ENCODE results near the gene CEACAM21. TPM values are rescaled to one million over a fixed set of nuclear protein-coding genes. Genes with fewer than 3 reads are reported as not detected.

Gene CEACAM21
- total RNA-seq, 1 experiment from 2014 or later, result 0.25 TPM

- no peak for TF ChIP-seq MAX (IDR thresholded peaks at IDR 0.05)
- no peak for TF ChIP-seq SRF (IDR thresholded peaks at IDR 0.05; ENCODE audit: low read depth)
- no peak for TF ChIP-seq ZFX (IDR thresholded peaks at IDR 0.05)
- no peak for TF ChIP-seq EGR1 (IDR thresholded peaks at IDR 0.05; ENCODE audit: low read depth)
These were observed 10.6 kb upstream of the CEACAM21 start (continued) for GRCh38 chr19:41565379-41565720.

DNA sequence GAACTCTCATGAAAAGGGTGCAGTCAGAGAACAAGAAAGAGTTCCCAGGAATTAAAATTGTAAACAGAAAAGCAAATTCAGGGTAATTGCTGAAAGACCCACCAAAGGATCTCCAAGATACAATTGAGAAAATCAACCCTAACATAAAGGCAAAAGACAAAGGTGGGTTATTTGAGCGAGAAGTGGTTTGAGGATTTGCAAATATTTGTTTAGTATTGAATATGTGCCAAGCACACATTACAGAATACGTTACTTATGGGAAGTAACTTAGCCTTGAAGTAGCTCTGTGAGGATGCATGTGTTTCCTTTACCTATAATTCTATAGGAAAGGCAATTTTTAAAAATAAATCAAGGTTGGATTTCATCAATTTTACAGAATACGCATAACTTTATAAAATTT, 10.0 kb upstream of the CEACAM21 start:
- ChIA-PET CTCF (interaction anchor here (1.4 to 1.6 kb wide), 2 partner anchors 117 to 127 kb away, joined by 4 to 9 read pairs; partner anchors contain the start of gene DMAC2), POLR2A (interaction anchor here (0.5 to 0.7 kb wide), 3 partner anchors 126 to 303 kb away, joined by 3 to 4 read pairs (median 3); partner anchors contain the start of gene DMAC2), RAD21 (ENCODE audit: low non-redundant PET in 1 of 2, low total read pairs in 2 of 2, uncharacterized antibody in 2 of 2, unreplicated experiment in 2 of 2) (no interaction called here)
- no peak for DNase-seq (ENCODE audit: low read depth, low spot score)
- no peak for ATAC-seq
- intact Hi-C loops (cut with micrococcal nuclease), result no loop called here
- Histone ChIP-seq H3K4me2 (ENCODE audit: low read length) (no peak overlapping the region), H2AFZ (ENCODE audit: low read depth, low read length, poor library complexity, severe bottlenecking) (no peak overlapping the region), H3K9me2 (ENCODE audit: insufficient read depth) (no peaks in the 10 kb centered on the region), H3K27me3 (ENCODE audit: insufficient read depth, low read length) (peaks cover 28% of the 10 kb centered on the region), H4K20me1 (ENCODE audit: insufficient read depth) (no peaks in the 10 kb centered on the region), H3K27ac (ENCODE audit: low read depth, low read length) (no peak overlapping the region), H3K36me3 (ENCODE audit: control insufficient read depth in 1 of 2, insufficient read depth in 2 of 2, low read length in 2 of 2) (no peaks in the 10 kb centered on the region), H3K79me2 (ENCODE audit: insufficient read depth, low read length) (no peaks in the 10 kb centered on the region), H3K9me3 (ENCODE audit: control insufficient read depth in 1 of 2, insufficient read depth in 1 of 2, low read depth in 1 of 2, low read length in 2 of 2) (no peaks in the 10 kb centered on the region), H3K4me3 (replicated peaks in 1 of 2; ENCODE audit: low read depth in 1 of 2, low read length in 2 of 2) (no peak overlapping the region), H3K4me1 (ENCODE audit: control insufficient read depth in 1 of 2, insufficient read depth in 2 of 2, low read length in 2 of 2) (peaks cover 5 to 16% of the 10 kb centered on the region in 2 experiments; a peak in 3 of 4 replicates), H3K9ac (ENCODE audit: low read length) (no peak overlapping the region)
- TF ChIP-seq SIN3A (IDR thresholded peaks at IDR 0.05; ENCODE audit: low read depth), result no peak
- TF ChIP-seq CTCF (IDR thresholded peaks at IDR 0.05 in 2 of 3, conservative IDR thresholded peaks at IDR 0.05 in 1 of 3; ENCODE audit: borderline replicate concordance in 1 of 3, insufficient read depth in 1 of 3, low read depth in 2 of 3, low read length in 2 of 3), result no peak
- no peak for TF ChIP-seq JUND (IDR thresholded peaks at IDR 0.05)
- TF ChIP-seq MAX (IDR thresholded peaks at IDR 0.05), result no peak
- no peak for TF ChIP-seq ZNF274 (IDR thresholded peaks at IDR 0.05; ENCODE audit: low read depth, low read length)
- no TSS peak for BruUV-seq (replicated peaks)
